H1 (cell line): ENCODE results near the gene ATG2B. TPM values are rescaled to one million over a fixed set of nuclear protein-coding genes. Genes with fewer than 3 reads are reported as not detected.

Experiments used
- EGR1 ChIP-seq: IDR thresholded peaks from 2 replicates; pipeline ENCODE4 v1.6.1; 2011; ENCODE audit warnings: low read depth, low read length, borderline replicate concordance
- HDAC2 ChIP-seq, 2 experiments: fragments of 300-600 bp in 1 of 2; sonication (generic) in 1 of 2; IDR thresholded peaks; 2 replicates each; pipeline ENCODE4 v1.6.1; 2011 to 2012; ENCODE audit warnings: low read depth in 2 of 2, low read length in 2 of 2, mild to moderate bottlenecking in 2 of 2, moderate library complexity in 2 of 2, borderline replicate concordance in 1 of 2, inconsistent platforms in 1 of 2
- HDAC6 ChIP-seq: IDR thresholded peaks from one replicate; pipeline ENCODE4 v1.7.1; 2012; ENCODE audit warnings: low read depth, mild to moderate bottlenecking, inconsistent platforms, low read length, moderate library complexity
- NANOG ChIP-seq: IDR thresholded peaks from 2 replicates; pipeline ENCODE4 v1.6.1; 2011; ENCODE audit warnings: low read length, low read depth, mild to moderate bottlenecking, inconsistent platforms; ENCODE audit not compliant: insufficient read depth, poor library complexity, severe bottlenecking
- polyA plus RNA-seq, 7 experiments: library from polyadenylated mRNA; depleted of rRNA in 3 of 7; stranded (reverse) in 5 of 7; unstranded in 2 of 7; fragments of >200 nt in 5 of 7; fragments of 200-250 nt in 2 of 7; gene quantifications; 1 replicate in 5 of 7; 2 replicates in 1 of 7; 4 replicates in 1 of 7; pipeline versions ENCODE4 v1.2.1 to v1.2.3, GENCODE V29; 2011 to 2013; ENCODE audit warnings: missing spikeins in 2 of 7, mixed read lengths in 2 of 7
- total RNA-seq: library from RNA; stranded (reverse); fragmentation: NEBNext Ultra II Directional; extraction: Animal tissue kit (Norgen Biotek cat#: 25700); gene quantifications from 2 replicates; pipeline ENCODE4 v1.2.1, GENCODE V29; 2021
- TF ChIP-seq, protein P1 (sequence below): fragments of 300-600 bp; sonication (generic); IDR thresholded peaks from 2 replicates; pipeline ENCODE4 v1.7.1; 2012; ENCODE audit warnings: low read length, moderate library complexity, mild to moderate bottlenecking, inconsistent platforms; ENCODE audit not compliant: insufficient replicate concordance
- TF ChIP-seq, protein P2 (sequence below): IDR thresholded peaks from 2 replicates; pipeline ENCODE4 v1.6.1; 2011; ENCODE audit warnings: low read length, improper control_type of control experiment

ATG2B gene
- total and polyA plus RNA-seq, 2 of the 8 experiments (the other 6 are each of a cell fraction or from before 2014, with no cell fraction given), result 4.6 to 14.4 TPM

- TF ChIP-seq, protein P1, sequence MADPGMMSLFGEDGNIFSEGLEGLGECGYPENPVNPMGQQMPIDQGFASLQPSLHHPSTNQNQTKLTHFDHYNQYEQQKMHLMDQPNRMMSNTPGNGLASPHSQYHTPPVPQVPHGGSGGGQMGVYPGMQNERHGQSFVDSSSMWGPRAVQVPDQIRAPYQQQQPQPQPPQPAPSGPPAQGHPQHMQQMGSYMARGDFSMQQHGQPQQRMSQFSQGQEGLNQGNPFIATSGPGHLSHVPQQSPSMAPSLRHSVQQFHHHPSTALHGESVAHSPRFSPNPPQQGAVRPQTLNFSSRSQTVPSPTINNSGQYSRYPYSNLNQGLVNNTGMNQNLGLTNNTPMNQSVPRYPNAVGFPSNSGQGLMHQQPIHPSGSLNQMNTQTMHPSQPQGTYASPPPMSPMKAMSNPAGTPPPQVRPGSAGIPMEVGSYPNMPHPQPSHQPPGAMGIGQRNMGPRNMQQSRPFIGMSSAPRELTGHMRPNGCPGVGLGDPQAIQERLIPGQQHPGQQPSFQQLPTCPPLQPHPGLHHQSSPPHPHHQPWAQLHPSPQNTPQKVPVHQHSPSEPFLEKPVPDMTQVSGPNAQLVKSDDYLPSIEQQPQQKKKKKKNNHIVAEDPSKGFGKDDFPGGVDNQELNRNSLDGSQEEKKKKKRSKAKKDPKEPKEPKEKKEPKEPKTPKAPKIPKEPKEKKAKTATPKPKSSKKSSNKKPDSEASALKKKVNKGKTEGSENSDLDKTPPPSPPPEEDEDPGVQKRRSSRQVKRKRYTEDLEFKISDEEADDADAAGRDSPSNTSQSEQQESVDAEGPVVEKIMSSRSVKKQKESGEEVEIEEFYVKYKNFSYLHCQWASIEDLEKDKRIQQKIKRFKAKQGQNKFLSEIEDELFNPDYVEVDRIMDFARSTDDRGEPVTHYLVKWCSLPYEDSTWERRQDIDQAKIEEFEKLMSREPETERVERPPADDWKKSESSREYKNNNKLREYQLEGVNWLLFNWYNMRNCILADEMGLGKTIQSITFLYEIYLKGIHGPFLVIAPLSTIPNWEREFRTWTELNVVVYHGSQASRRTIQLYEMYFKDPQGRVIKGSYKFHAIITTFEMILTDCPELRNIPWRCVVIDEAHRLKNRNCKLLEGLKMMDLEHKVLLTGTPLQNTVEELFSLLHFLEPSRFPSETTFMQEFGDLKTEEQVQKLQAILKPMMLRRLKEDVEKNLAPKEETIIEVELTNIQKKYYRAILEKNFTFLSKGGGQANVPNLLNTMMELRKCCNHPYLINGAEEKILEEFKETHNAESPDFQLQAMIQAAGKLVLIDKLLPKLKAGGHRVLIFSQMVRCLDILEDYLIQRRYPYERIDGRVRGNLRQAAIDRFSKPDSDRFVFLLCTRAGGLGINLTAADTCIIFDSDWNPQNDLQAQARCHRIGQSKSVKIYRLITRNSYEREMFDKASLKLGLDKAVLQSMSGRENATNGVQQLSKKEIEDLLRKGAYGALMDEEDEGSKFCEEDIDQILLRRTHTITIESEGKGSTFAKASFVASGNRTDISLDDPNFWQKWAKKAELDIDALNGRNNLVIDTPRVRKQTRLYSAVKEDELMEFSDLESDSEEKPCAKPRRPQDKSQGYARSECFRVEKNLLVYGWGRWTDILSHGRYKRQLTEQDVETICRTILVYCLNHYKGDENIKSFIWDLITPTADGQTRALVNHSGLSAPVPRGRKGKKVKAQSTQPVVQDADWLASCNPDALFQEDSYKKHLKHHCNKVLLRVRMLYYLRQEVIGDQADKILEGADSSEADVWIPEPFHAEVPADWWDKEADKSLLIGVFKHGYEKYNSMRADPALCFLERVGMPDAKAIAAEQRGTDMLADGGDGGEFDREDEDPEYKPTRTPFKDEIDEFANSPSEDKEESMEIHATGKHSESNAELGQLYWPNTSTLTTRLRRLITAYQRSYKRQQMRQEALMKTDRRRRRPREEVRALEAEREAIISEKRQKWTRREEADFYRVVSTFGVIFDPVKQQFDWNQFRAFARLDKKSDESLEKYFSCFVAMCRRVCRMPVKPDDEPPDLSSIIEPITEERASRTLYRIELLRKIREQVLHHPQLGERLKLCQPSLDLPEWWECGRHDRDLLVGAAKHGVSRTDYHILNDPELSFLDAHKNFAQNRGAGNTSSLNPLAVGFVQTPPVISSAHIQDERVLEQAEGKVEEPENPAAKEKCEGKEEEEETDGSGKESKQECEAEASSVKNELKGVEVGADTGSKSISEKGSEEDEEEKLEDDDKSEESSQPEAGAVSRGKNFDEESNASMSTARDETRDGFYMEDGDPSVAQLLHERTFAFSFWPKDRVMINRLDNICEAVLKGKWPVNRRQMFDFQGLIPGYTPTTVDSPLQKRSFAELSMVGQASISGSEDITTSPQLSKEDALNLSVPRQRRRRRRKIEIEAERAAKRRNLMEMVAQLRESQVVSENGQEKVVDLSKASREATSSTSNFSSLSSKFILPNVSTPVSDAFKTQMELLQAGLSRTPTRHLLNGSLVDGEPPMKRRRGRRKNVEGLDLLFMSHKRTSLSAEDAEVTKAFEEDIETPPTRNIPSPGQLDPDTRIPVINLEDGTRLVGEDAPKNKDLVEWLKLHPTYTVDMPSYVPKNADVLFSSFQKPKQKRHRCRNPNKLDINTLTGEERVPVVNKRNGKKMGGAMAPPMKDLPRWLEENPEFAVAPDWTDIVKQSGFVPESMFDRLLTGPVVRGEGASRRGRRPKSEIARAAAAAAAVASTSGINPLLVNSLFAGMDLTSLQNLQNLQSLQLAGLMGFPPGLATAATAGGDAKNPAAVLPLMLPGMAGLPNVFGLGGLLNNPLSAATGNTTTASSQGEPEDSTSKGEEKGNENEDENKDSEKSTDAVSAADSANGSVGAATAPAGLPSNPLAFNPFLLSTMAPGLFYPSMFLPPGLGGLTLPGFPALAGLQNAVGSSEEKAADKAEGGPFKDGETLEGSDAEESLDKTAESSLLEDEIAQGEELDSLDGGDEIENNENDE, result no peak
- TF ChIP-seq HDAC6 (no peak), EGR1 (no peak), NANOG (no peak), HDAC2 (IDR thresholded peaks at IDR 0.05; ENCODE audit: borderline replicate concordance in 1 of 2, low read depth in 2 of 2, low read length in 2 of 2) (no peak)
- TF ChIP-seq, protein P2, sequence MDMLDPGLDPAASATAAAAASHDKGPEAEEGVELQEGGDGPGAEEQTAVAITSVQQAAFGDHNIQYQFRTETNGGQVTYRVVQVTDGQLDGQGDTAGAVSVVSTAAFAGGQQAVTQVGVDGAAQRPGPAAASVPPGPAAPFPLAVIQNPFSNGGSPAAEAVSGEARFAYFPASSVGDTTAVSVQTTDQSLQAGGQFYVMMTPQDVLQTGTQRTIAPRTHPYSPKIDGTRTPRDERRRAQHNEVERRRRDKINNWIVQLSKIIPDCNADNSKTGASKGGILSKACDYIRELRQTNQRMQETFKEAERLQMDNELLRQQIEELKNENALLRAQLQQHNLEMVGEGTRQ, result no peak
Observed at GRCh38 chr14:96310906-96311305, 52.2 kb downstream of the ATG2B start (continued).
